ENCODE measurements around the gene PTPRN2. TPM values are rescaled to one million over a fixed set of nuclear protein-coding genes. Genes with fewer than 3 reads are reported as not detected.

PTPRN2 gene
- total and polyA plus RNA-seq, 2 of the 8 experiments (the other 6 are each of a cell fraction or from before 2014, with no cell fraction given): 2.6 to 4.5 TPM

- ChIA-PET CTCF (ENCODE audit: partially characterized antibody) (interaction anchor here (0.6 to 1.1 kb wide), 2 partner anchors 18 to 257 kb away, joined by 3 to 5 read pairs; no protein-coding TSS in a partner anchor), POLR2A (ENCODE audit: partially characterized antibody) (no interaction called here)
- Histone ChIP-seq H3K9ac (replicated peaks in 1 of 4; ENCODE audit: extremely low read depth in 1 of 4, low read depth in 3 of 4, low read length in 3 of 4) (no peak overlapping the region), H4K91ac (replicated peaks; ENCODE audit: insufficient read length, low read length) (no peak overlapping the region), H3K27ac (ENCODE audit: low read depth, low read length) (no peak overlapping the region), H3K14ac (ENCODE audit: insufficient read length) (no peak overlapping the region), H2BK120ac (replicated peaks; ENCODE audit: low read depth, low read length) (no peak overlapping the region), H3K79me2 (ENCODE audit: control insufficient read depth in 1 of 2, insufficient read depth in 2 of 2, low read length in 2 of 2) (no peaks in the 10 kb centered on the region), H2BK20ac (ENCODE audit: low read length) (no peak overlapping the region), H2BK5ac (ENCODE audit: low read depth, low read length) (no peak overlapping the region), H2AFZ (ENCODE audit: low read length) (no peak overlapping the region), H4K20me1 (replicated peaks in 1 of 2; ENCODE audit: control insufficient read depth in 1 of 2, insufficient read depth in 2 of 2, low read length in 2 of 2) (no peaks in the 10 kb centered on the region), H3K4me3 (ENCODE audit: extremely low read depth in 1 of 4, insufficient read depth in 2 of 4, low read depth in 3 of 4, low read length in 4 of 4) (no peak overlapping the region), H3K4me2 (ENCODE audit: insufficient read depth in 1 of 2, low read depth in 2 of 2, low read length in 2 of 2) (no peak overlapping the region), H3K56ac (replicated peaks; ENCODE audit: insufficient read length, low read depth, low read length) (no peak overlapping the region), H3K27me3 (replicated peaks in 1 of 4; ENCODE audit: control insufficient read depth in 3 of 4, extremely low read depth in 1 of 4, insufficient read depth in 3 of 4, low read length in 3 of 4) (no peaks in the 10 kb centered on the region), H3K18ac (ENCODE audit: extremely low read depth, low read length) (no peak overlapping the region), H2AK5ac (ENCODE audit: low read depth, low read length) (no peak overlapping the region), H3K4me1 (replicated peaks in 1 of 4; ENCODE audit: control insufficient read depth in 3 of 4, insufficient read depth in 4 of 4, low read length in 3 of 4) (no peaks in the 10 kb centered on the region), H2BK12ac (ENCODE audit: low read depth, low read length) (no peak overlapping the region), H3K4ac (replicated peaks; ENCODE audit: insufficient read length, low read depth, low read length) (no peak overlapping the region), H3K9me3 (ENCODE audit: insufficient read depth in 2 of 2, low read depth in 1 of 2, low read length in 1 of 2) (peaks cover 2 to 8% of the 10 kb centered on the region in 2 experiments; a peak in 2 of 4 replicates), H3K36me3 (ENCODE audit: control insufficient read depth in 2 of 4, insufficient read depth in 4 of 4, low read length in 3 of 4) (no peaks in the 10 kb centered on the region), H2BK15ac (ENCODE audit: low read length) (no peak overlapping the region), H4K8ac (ENCODE audit: extremely low read depth, insufficient read depth, low read length) (no peak overlapping the region), H3K23ac (ENCODE audit: insufficient read length) (no peak overlapping the region), H4K5ac (ENCODE audit: insufficient read length, low read depth, low read length) (no peak overlapping the region), H3K79me1 (ENCODE audit: low read depth, low read length) (no peaks in the 10 kb centered on the region), H3K23me2 (ENCODE audit: low read depth, low read length) (no peaks in the 10 kb centered on the region)
- DNase-seq (ENCODE audit: low read depth in 1 of 2, low spot score in 2 of 2) (no peak), FAIRE-seq (no peak)
- 81% methylated on average over 22 of the region's 23 CpGs; no CpG with 5 or more reads in 1 of the 2 experiments for WGBS, 2 experiments (ENCODE audit: extremely low coverage in 1 of 2, insufficient coverage in 1 of 2, insufficient read length in 1 of 2, insufficient replicate concordance in 2 of 2, low coverage in 1 of 2, low lambda C conversion rate in 2 of 2, missing lambda C conversion rate in 1 of 2)
- TF ChIP-seq POLR2AphosphoS5 (IDR thresholded peaks at IDR 0.05; ENCODE audit: low read depth, low read length): no peak
- no peak for TF ChIP-seq E2F6 (IDR thresholded peaks at IDR 0.05)
- no peak for TF ChIP-seq RFX5 (IDR thresholded peaks at IDR 0.05; ENCODE audit: borderline replicate concordance, low read depth, low read length)
- TF ChIP-seq FOSL1 (IDR thresholded peaks at IDR 0.05; ENCODE audit: insufficient read depth, low read depth, low read length): no peak
- TF ChIP-seq TAF7 (optimal IDR thresholded peaks at IDR 0.05; ENCODE audit: borderline replicate concordance, low read depth, low read length): no peak
- no peak for TF ChIP-seq GTF2F1 (IDR thresholded peaks at IDR 0.05; ENCODE audit: borderline replicate concordance, low read depth, low read length)
- no peak for TF ChIP-seq CHD2 (IDR thresholded peaks at IDR 0.05; ENCODE audit: low read length)
- no peak for TF ChIP-seq POU5F1 (IDR thresholded peaks at IDR 0.05; ENCODE audit: low read depth, low read length)
- no peak for TF ChIP-seq KDM4A (IDR thresholded peaks at IDR 0.05; ENCODE audit: low read depth, low read length, severe bottlenecking)
- no peak for TF ChIP-seq HDAC2 (IDR thresholded peaks at IDR 0.05; ENCODE audit: borderline replicate concordance in 1 of 2, low read depth in 2 of 2, low read length in 2 of 2)
- no peak for TF ChIP-seq POLR2A (IDR thresholded peaks at IDR 0.05; ENCODE audit: control extremely low read depth in 1 of 2, low read depth in 2 of 2, low read length in 2 of 2)
Observed at GRCh38 chr7:158372400-158373342, 215.0 kb downstream of the PTPRN2 start.

Data from H1 (cell line).